Measurements from ENCODE around the gene ACAN. TPM values are rescaled to one million over a fixed set of nuclear protein-coding genes. Genes with fewer than 3 reads are reported as not detected.

ACAN gene
- total RNA-seq, 2 experiments from 2014 or later = not detected

DNA sequence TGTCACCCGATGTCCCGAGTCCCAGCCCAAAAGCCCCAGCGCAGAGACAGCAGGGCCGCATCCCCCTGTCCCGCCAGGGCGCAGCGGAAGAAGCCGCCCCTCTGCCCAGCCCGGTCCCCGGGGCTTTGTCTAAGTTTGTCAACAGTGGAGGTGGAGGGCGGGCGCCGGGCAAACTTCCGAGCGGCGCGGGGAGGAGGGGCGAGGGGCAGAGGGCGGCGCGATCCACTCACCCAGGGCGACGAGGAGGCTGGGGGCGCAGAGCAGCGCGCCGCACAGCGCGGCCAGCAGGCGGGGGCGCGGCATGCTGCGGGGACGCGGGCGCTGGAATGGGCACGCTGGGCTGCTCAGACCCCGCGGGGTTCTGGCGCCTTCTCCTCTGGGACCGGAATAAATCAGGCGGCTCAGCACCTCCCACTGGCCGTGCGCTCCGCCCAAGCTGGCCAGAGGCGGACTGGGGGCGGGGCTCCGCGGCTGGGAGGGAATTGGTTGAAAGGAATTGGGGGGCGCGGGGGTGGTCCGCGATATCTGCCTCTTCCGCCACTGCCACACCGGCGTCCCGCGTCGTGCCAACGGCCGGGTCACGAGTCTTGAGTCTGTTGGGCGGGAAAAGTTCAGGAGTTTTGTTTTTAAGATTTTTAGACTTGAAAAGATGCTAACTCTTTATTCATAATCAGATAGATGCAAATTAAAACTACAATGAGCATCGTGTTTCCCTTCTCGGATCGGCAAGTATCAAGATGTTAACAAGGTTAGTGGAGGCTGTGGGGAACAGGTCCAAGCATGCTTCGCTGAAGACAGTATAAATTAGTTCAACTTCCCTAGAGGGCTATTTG is 110.0 kb downstream of the ACAN start, which contains the start of gene MFGE8:
Gene MFGE8 (minus strand): TSS at position 363 of the 833 bp plus-strand sequence. CDS start 60 bp downstream, at position 303.
- Histone ChIP-seq H3K4me1 (ENCODE audit: insufficient read depth, low read length) (peaks cover 23% of the 10 kb centered on the region), H3K27me3 (ENCODE audit: control insufficient read depth in 1 of 2, insufficient read depth in 2 of 2, low read length in 2 of 2) (no peaks in the 10 kb centered on the region), H3K36me3 (ENCODE audit: insufficient read depth, low read length) (peaks cover 8% of the 10 kb centered on the region), H3K27ac (ENCODE audit: low read depth in 1 of 2, low read length in 2 of 2) (peak within 1 kb of the TSS in 1 of 2 donors; percentile 50), H3K4me3 (ENCODE audit: low read length) (peak within 1 kb of the TSS; percentile 80), H3K9me3 (ENCODE audit: control insufficient read depth in 1 of 2, insufficient read depth in 1 of 2, low read length in 2 of 2) (no peaks in the 10 kb centered on the region)
- intact Hi-C loops (cut with DNase I, micrococcal nuclease) = loop anchor here (1.0 to 5.0 kb wide), 2 partner anchors 9 to 291 kb away; partner anchors contain the start of gene AEN (in 1 of the 2)
- ChIA-PET POLR2A (interaction anchor here (1.2 to 2.2 kb wide), 3 partner anchors 8 to 175 kb away, joined by 3 to 11 read pairs (median 4); partner anchors contain the start of gene ABHD2), CTCF (interaction anchor here (5.3 kb wide), 1 partner anchor 9 kb away, joined by 25 read pairs; no protein-coding TSS in a partner anchor)
- H3K27me3 Mint-ChIP-seq = no peaks in the 10 kb centered on the region
- H3K4me1 Mint-ChIP-seq (ENCODE audit: low read depth) = peaks cover 37% of the 10 kb centered on the region
- peaks cover 5% of the 10 kb centered on the region for H3K36me3 Mint-ChIP-seq (ENCODE audit: low read depth)
- peak; percentile 95 for ATAC-seq (ENCODE audit: poor library complexity)
- H3K9me3 Mint-ChIP-seq = no peaks in the 10 kb centered on the region
- DNase-seq = peak; percentile 53 to 81 (median 70)
- H3K27ac Mint-ChIP-seq = peak within 1 kb of the TSS; percentile 87
- TF ChIP-seq, protein P1, sequence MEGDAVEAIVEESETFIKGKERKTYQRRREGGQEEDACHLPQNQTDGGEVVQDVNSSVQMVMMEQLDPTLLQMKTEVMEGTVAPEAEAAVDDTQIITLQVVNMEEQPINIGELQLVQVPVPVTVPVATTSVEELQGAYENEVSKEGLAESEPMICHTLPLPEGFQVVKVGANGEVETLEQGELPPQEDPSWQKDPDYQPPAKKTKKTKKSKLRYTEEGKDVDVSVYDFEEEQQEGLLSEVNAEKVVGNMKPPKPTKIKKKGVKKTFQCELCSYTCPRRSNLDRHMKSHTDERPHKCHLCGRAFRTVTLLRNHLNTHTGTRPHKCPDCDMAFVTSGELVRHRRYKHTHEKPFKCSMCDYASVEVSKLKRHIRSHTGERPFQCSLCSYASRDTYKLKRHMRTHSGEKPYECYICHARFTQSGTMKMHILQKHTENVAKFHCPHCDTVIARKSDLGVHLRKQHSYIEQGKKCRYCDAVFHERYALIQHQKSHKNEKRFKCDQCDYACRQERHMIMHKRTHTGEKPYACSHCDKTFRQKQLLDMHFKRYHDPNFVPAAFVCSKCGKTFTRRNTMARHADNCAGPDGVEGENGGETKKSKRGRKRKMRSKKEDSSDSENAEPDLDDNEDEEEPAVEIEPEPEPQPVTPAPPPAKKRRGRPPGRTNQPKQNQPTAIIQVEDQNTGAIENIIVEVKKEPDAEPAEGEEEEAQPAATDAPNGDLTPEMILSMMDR (IDR thresholded peaks at IDR 0.05) = peak; percentile 41
- H3K4me3 Mint-ChIP-seq = peak within 1 kb of the TSS; percentile 94

DNA sequence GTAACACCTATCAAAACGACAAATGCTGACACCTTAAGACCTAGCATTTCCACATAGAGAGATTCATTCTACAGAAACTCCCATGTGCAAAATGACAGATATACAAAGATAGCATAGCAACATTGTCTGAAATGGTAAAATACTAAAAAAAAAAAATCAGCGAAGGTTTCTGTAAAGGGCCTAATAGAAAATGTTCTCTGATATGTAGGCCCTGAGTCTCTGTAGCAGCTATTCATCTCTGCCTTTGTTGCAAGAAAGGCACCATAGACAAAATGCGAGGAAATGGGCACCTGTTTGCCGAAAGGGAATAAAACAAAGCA is 110.6 kb downstream of the ACAN start:
- Histone ChIP-seq H3K9me3 (ENCODE audit: control insufficient read depth in 1 of 2, insufficient read depth in 1 of 2, low read length in 2 of 2) (no peaks in the 10 kb centered on the region), H3K36me3 (ENCODE audit: insufficient read depth, low read length) (peaks cover 8% of the 10 kb centered on the region), H3K27ac (ENCODE audit: low read depth in 1 of 2, low read length in 2 of 2) (peak overlapping the region in 1 of 2 donors; percentile 50), H3K4me1 (ENCODE audit: insufficient read depth, low read length) (peaks cover 23% of the 10 kb centered on the region), H3K27me3 (ENCODE audit: control insufficient read depth in 1 of 2, insufficient read depth in 2 of 2, low read length in 2 of 2) (no peaks in the 10 kb centered on the region), H3K4me3 (ENCODE audit: low read length) (peak overlapping the region; percentile 80)
- H3K36me3 Mint-ChIP-seq (ENCODE audit: low read depth) = peaks cover 5% of the 10 kb centered on the region
- no peaks in the 10 kb centered on the region for H3K9me3 Mint-ChIP-seq
- H3K4me3 Mint-ChIP-seq = peak overlapping the region; percentile 94
- DNase-seq (no peak), ATAC-seq (ENCODE audit: poor library complexity) (no peak)
- peak overlapping the region; percentile 87 for H3K27ac Mint-ChIP-seq
- peaks cover 37% of the 10 kb centered on the region for H3K4me1 Mint-ChIP-seq (ENCODE audit: low read depth)
- CTCF ChIA-PET = interaction anchor here (5.3 kb wide), 1 partner anchor 9 kb away, joined by 25 read pairs; no protein-coding TSS in a partner anchor
- no peaks in the 10 kb centered on the region for H3K27me3 Mint-ChIP-seq
- intact Hi-C loops (cut with DNase I, micrococcal nuclease) = loop anchor here (1.0 to 5.0 kb wide), 2 partner anchors 10 to 292 kb away; partner anchors contain the start of gene AEN (in 1 of the 2)
- POLR2A ChIA-PET = interaction anchor here (1.2 to 2.2 kb wide), 3 partner anchors 9 to 174 kb away, joined by 3 to 11 read pairs (median 4); partner anchors contain the start of gene ABHD2
- TF ChIP-seq, protein P1 (IDR thresholded peaks at IDR 0.05) = no peak

DNA sequence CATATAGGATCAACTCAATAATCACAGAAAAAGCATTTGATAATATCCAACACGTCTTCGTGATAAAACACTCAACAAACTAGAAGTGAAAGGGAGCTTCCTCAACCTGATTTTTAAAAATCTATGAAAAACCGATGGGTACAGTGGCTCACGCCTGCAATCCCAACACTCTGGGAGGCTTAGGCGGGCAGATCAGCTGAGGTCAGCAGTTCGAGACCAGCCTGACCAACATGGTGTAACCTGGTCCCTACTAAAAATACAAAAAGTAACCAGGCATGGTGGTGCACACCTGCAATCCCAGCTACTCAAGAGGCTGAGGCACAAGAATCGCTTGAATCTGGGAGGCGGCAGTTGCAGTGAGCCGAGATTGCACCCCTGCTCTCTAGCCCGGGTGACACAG is 112.1 kb downstream of the ACAN start:
- Mint-ChIP-seq H3K27ac (no peak overlapping the region), H3K36me3 (ENCODE audit: low read depth) (peaks cover 2% of the 10 kb centered on the region), H3K27me3 (no peaks in the 10 kb centered on the region), H3K9me3 (no peaks in the 10 kb centered on the region), H3K4me1 (ENCODE audit: low read depth) (peaks cover 25% of the 10 kb centered on the region), H3K4me3 (no peak overlapping the region)
- no peaks in the 10 kb centered on the region for H3K27me3 ChIP-seq (ENCODE audit: control insufficient read depth in 1 of 2, insufficient read depth in 2 of 2, low read length in 2 of 2)
- TF ChIP-seq, protein P1 (IDR thresholded peaks at IDR 0.05) = no peak
- DNase-seq = no peak
- H3K4me1 ChIP-seq (ENCODE audit: insufficient read depth, low read length) = peaks cover 23% of the 10 kb centered on the region
- ATAC-seq (ENCODE audit: poor library complexity) = no peak
- POLR2A ChIA-PET = interaction anchor here (1.6 kb wide), 1 partner anchor 12 kb away, joined by 3 read pairs; no protein-coding TSS in a partner anchor
- no peak overlapping the region for H3K27ac ChIP-seq (ENCODE audit: low read depth in 1 of 2, low read length in 2 of 2)
- CTCF ChIA-PET = interaction anchor here (0.7 to 5.3 kb wide), 3 partner anchors 11 to 292 kb away, joined by 3 to 25 read pairs (median 4); no protein-coding TSS in a partner anchor
- H3K4me3 ChIP-seq (ENCODE audit: low read length) = no peak overlapping the region
- no peaks in the 10 kb centered on the region for H3K36me3 ChIP-seq (ENCODE audit: insufficient read depth, low read length)
- H3K9me3 ChIP-seq (ENCODE audit: control insufficient read depth in 1 of 2, insufficient read depth in 1 of 2, low read length in 2 of 2) = no peaks in the 10 kb centered on the region
- intact Hi-C loops (cut with DNase I, micrococcal nuclease) = no loop called here
